ENCODE measurements around the gene ZEB1. TPM values are rescaled to one million over a fixed set of nuclear protein-coding genes. Genes with fewer than 3 reads are reported as not detected.

Gene ZEB1
- total RNA-seq, 1 experiment from 2014 or later: 31.5 TPM

DNA sequence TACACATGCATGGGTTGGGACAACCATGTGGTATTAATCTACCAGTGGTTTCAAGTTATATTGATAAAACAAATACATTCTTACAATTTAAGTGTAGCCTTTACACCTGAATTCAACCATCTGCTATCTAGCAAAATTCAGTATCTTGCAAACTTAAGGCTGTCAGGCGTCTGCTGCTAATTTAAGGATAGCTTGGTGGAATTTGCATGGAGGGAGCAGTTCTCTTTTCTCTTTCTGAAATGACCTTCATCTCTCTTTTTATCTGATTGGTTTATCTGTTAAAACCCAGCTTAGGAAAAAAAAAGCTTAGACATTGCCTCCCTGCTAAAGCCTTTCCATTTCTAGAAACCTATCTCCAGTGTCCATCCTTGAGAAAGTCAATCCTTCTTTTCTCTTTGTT, 102.3 kb downstream of the ZEB1 start:
- intact Hi-C loops (cut with micrococcal nuclease; ENCODE audit: unreplicated experiment): no loop called here
- Histone ChIP-seq H3K27ac (ENCODE audit: low read length) (no peak overlapping the region), H3K4me1 (ENCODE audit: control insufficient read depth, insufficient read depth, low read length) (no peaks in the 10 kb centered on the region), H3K9me3 (ENCODE audit: control insufficient read depth, insufficient read depth, low read depth, low read length) (no peaks in the 10 kb centered on the region), H3K4me3 (ENCODE audit: low read depth in 2 of 2, low read length in 2 of 2) (no peak overlapping the region), H3K36me3 (ENCODE audit: control insufficient read depth, insufficient read depth, low read length) (no peaks in the 10 kb centered on the region), H3K27me3 (ENCODE audit: control insufficient read depth, insufficient read depth, low read length) (no peaks in the 10 kb centered on the region)
- TF ChIP-seq POLR2AphosphoS5 (IDR thresholded peaks at IDR 0.05; ENCODE audit: low read depth, low read length): no peak
- TF ChIP-seq, protein P1, sequence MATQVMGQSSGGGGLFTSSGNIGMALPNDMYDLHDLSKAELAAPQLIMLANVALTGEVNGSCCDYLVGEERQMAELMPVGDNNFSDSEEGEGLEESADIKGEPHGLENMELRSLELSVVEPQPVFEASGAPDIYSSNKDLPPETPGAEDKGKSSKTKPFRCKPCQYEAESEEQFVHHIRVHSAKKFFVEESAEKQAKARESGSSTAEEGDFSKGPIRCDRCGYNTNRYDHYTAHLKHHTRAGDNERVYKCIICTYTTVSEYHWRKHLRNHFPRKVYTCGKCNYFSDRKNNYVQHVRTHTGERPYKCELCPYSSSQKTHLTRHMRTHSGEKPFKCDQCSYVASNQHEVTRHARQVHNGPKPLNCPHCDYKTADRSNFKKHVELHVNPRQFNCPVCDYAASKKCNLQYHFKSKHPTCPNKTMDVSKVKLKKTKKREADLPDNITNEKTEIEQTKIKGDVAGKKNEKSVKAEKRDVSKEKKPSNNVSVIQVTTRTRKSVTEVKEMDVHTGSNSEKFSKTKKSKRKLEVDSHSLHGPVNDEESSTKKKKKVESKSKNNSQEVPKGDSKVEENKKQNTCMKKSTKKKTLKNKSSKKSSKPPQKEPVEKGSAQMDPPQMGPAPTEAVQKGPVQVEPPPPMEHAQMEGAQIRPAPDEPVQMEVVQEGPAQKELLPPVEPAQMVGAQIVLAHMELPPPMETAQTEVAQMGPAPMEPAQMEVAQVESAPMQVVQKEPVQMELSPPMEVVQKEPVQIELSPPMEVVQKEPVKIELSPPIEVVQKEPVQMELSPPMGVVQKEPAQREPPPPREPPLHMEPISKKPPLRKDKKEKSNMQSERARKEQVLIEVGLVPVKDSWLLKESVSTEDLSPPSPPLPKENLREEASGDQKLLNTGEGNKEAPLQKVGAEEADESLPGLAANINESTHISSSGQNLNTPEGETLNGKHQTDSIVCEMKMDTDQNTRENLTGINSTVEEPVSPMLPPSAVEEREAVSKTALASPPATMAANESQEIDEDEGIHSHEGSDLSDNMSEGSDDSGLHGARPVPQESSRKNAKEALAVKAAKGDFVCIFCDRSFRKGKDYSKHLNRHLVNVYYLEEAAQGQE (IDR thresholded peaks at IDR 0.05; ENCODE audit: insufficient read depth in 1 of 2, low read depth in 2 of 2, low read length in 1 of 2): no peak
- TF ChIP-seq TCF7L2 (IDR thresholded peaks at IDR 0.05; ENCODE audit: low read depth, low read length): no peak
- TF ChIP-seq SIN3A (IDR thresholded peaks at IDR 0.05; ENCODE audit: borderline replicate concordance, insufficient read depth, low read depth, low read length): no peak
- in situ Hi-C loops (cut with HindIII; ENCODE audit: low pct_unique_long_range_greater_than_20kb, low sequenced_read_pairs): no loop called here
- no TSS peak for BruUV-seq (replicated peaks)
- ATAC-seq (no peak), DNase-seq (ENCODE audit: low read depth, low spot score) (no peak)
- CTCF ChIA-PET: no interaction called here
- POLR2A ChIA-PET: no interaction called here

DNA sequence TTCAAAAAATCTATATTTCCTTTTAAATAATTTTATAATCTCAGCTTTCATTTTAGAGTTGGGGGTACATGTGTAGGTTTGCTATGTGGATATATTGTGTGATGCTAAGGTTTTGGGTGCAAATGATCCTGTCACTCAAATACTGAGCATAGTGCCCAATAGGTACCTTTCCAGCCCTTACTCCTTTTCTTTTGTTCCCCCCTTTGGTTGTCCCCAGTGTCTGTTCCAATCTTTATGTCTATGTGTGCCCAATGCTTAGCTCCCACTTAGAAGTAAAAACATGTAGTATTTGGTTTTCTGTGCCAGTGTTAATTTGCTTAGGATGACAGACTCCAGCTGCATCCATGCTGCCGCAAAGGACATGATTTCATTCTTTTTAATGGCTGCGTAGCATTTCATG, 103.6 kb downstream of the ZEB1 start:
- POLR2A ChIA-PET: no interaction called here
- ATAC-seq (no peak), DNase-seq (ENCODE audit: low read depth, low spot score) (no peak)
- in situ Hi-C loops (cut with HindIII; ENCODE audit: low pct_unique_long_range_greater_than_20kb, low sequenced_read_pairs): no loop called here
- Histone ChIP-seq H3K4me1 (ENCODE audit: control insufficient read depth, insufficient read depth, low read length) (no peaks in the 10 kb centered on the region), H3K27ac (ENCODE audit: low read length) (no peak overlapping the region), H3K9me3 (ENCODE audit: control insufficient read depth, insufficient read depth, low read depth, low read length) (no peaks in the 10 kb centered on the region), H3K4me3 (ENCODE audit: low read depth in 2 of 2, low read length in 2 of 2) (no peak overlapping the region), H3K36me3 (ENCODE audit: control insufficient read depth, insufficient read depth, low read length) (no peaks in the 10 kb centered on the region), H3K27me3 (ENCODE audit: control insufficient read depth, insufficient read depth, low read length) (no peaks in the 10 kb centered on the region)
- CTCF ChIA-PET: no interaction called here
- TF ChIP-seq, protein P2, sequence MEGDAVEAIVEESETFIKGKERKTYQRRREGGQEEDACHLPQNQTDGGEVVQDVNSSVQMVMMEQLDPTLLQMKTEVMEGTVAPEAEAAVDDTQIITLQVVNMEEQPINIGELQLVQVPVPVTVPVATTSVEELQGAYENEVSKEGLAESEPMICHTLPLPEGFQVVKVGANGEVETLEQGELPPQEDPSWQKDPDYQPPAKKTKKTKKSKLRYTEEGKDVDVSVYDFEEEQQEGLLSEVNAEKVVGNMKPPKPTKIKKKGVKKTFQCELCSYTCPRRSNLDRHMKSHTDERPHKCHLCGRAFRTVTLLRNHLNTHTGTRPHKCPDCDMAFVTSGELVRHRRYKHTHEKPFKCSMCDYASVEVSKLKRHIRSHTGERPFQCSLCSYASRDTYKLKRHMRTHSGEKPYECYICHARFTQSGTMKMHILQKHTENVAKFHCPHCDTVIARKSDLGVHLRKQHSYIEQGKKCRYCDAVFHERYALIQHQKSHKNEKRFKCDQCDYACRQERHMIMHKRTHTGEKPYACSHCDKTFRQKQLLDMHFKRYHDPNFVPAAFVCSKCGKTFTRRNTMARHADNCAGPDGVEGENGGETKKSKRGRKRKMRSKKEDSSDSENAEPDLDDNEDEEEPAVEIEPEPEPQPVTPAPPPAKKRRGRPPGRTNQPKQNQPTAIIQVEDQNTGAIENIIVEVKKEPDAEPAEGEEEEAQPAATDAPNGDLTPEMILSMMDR (IDR thresholded peaks at IDR 0.05): no peak
- no peak for TF ChIP-seq TCF7L2 (IDR thresholded peaks at IDR 0.05; ENCODE audit: low read depth, low read length)
- no peak for TF ChIP-seq POLR2AphosphoS5 (IDR thresholded peaks at IDR 0.05; ENCODE audit: low read depth, low read length)
- TF ChIP-seq, protein P1 (IDR thresholded peaks at IDR 0.05; ENCODE audit: insufficient read depth in 1 of 2, low read depth in 2 of 2, low read length in 1 of 2): no peak
- TF ChIP-seq SIN3A (IDR thresholded peaks at IDR 0.05; ENCODE audit: borderline replicate concordance, insufficient read depth, low read depth, low read length): no peak
- intact Hi-C loops (cut with micrococcal nuclease; ENCODE audit: unreplicated experiment): no loop called here
- BruUV-seq (replicated peaks): no TSS peak
